ENCODE results near the gene UPF3A. TPM values are rescaled to one million over a fixed set of nuclear protein-coding genes. Genes with fewer than 3 reads are reported as not detected.

The UPF3A gene, protein sequence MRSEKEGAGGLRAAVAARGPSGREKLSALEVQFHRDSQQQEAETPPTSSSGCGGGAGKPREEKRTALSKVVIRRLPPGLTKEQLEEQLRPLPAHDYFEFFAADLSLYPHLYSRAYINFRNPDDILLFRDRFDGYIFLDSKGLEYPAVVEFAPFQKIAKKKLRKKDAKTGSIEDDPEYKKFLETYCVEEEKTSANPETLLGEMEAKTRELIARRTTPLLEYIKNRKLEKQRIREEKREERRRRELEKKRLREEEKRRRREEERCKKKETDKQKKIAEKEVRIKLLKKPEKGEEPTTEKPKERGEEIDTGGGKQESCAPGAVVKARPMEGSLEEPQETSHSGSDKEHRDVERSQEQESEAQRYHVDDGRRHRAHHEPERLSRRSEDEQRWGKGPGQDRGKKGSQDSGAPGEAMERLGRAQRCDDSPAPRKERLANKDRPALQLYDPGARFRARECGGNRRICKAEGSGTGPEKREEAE
- total RNA-seq (10 to 100 TPM; 32.3 to 42.6 TPM), polyA plus RNA-seq (ENCODE audit: insufficient read length in 6 of 6) (100 to 1,000 TPM; 152 to 193 (median 160) TPM)
- long read RNA-seq, donor 1, transcript UPF3A-207 (4 exons, 678 nt) = minor isoform, 7 of 52 reads
- long read RNA-seq, donor 1, transcript UPF3A-205 (3 exons, 423 nt) = major isoform, 23 of 52 reads
- long read RNA-seq, donor 1, partial matches to known transcripts = 17 of 52 reads
- long read RNA-seq, donor 1, other reads (novel, unspliced or antisense) = 0 of 52 reads
- long read RNA-seq, donor 2, transcript UPF3A-205 (3 exons, 423 nt) = major isoform, 26 of 96 reads
- long read RNA-seq, donor 2, transcript UPF3A-207 (4 exons, 678 nt) = minor isoform, 15 of 96 reads
- long read RNA-seq, donor 2, transcript UPF3A-209 (2 exons, 494 nt) = minor isoform, 6 of 96 reads
- long read RNA-seq, donor 2, partial matches to known transcripts = 42 of 96 reads
- long read RNA-seq, donor 2, other reads (novel, unspliced or antisense) = 0 of 96 reads
- long read RNA-seq, donor 3, transcript UPF3A-205 (3 exons, 423 nt) = major isoform, 13 of 35 reads
- long read RNA-seq, donor 3, partial matches to known transcripts = 11 of 35 reads
- long read RNA-seq, donor 3, other reads (novel, unspliced or antisense) = 0 of 35 reads
- long read RNA-seq, donor 4, partial matches to known transcripts = 17 of 34 reads
- long read RNA-seq, donor 4, other reads (novel, unspliced or antisense) = 13 of 34 reads
- long read RNA-seq, donor 5, transcript UPF3A-207 (4 exons, 678 nt) = minor isoform, 5 of 55 reads
- long read RNA-seq, donor 5, transcript UPF3A-205 (3 exons, 423 nt) = major isoform, 15 of 55 reads
- long read RNA-seq, donor 5, partial matches to known transcripts = 32 of 55 reads
- long read RNA-seq, donor 5, other reads (novel, unspliced or antisense) = 0 of 55 reads
- long read RNA-seq, donor 6, transcript UPF3A-205 (3 exons, 423 nt) = major isoform, 27 of 54 reads
- long read RNA-seq, donor 6, transcript UPF3A-207 (4 exons, 678 nt) = minor isoform, 5 of 54 reads
- long read RNA-seq, donor 6, partial matches to known transcripts = 19 of 54 reads
- long read RNA-seq, donor 6, other reads (novel, unspliced or antisense) = 0 of 54 reads
- long read RNA-seq, donor 7, transcript UPF3A-205 (3 exons, 423 nt) = major isoform, 11 of 42 reads
- long read RNA-seq, donor 7, partial matches to known transcripts = 22 of 42 reads
- long read RNA-seq, donor 7, other reads (novel, unspliced or antisense) = 0 of 42 reads
- long read RNA-seq, donor 8, transcript UPF3A-205 (3 exons, 423 nt) = major isoform, 13 of 42 reads
- long read RNA-seq, donor 8, partial matches to known transcripts = 18 of 42 reads
- long read RNA-seq, donor 8, other reads (novel, unspliced or antisense) = 0 of 42 reads
- long read RNA-seq, donor 9 = 0 reads
- long read RNA-seq, donor 10, partial matches to known transcripts = 14 of 25 reads
- long read RNA-seq, donor 10, other reads (novel, unspliced or antisense) = 11 of 25 reads
- long read RNA-seq, donor 11, transcript UPF3A-209 (2 exons, 494 nt) = minor isoform, 8 of 81 reads
- long read RNA-seq, donor 11, transcript UPF3A-205 (3 exons, 423 nt) = major isoform, 22 of 81 reads
- long read RNA-seq, donor 11, partial matches to known transcripts = 41 of 81 reads
- long read RNA-seq, donor 11, other reads (novel, unspliced or antisense) = 0 of 81 reads
- long read RNA-seq, donor 12, transcript UPF3A-207 (4 exons, 678 nt) = minor isoform, 8 of 43 reads
- long read RNA-seq, donor 12, transcript UPF3A-205 (3 exons, 423 nt) = major isoform, 15 of 43 reads
- long read RNA-seq, donor 12, partial matches to known transcripts = 15 of 43 reads
- long read RNA-seq, donor 12, other reads (novel, unspliced or antisense) = 0 of 43 reads

DNA sequence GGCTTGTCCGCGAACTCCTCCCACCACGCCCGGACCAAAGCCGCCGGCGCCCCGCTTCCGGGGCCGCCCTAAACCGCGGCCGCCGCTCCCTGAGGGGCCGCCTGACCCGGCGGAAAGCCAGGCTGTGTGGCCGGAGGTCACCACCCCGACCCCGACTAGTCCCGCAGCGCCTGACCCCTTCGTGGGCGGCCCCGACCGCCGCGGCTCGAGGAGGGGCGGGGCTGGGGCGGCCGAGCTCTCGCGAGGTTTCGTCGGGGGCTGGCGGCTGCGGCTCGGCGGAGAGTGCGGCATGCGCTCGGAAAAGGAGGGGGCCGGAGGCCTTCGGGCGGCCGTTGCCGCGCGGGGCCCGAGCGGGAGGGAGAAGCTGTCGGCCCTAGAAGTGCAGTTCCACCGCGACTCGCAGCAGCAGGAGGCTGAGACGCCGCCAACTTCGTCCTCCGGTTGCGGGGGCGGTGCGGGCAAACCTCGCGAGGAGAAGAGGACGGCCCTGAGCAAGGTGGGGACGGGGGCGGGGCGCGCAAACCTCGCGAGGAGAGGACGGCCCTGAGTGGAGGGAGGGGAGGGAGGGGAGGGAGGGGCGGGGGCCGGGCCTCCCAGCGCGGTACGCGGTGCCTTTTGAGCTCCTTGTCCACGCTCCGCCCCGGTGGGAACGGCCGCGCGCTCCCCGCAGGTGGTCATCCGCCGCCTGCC, at the start of gene UPF3A:
Gene UPF3A (plus strand): TSS at position 251 of the 690 bp plus-strand sequence. CDS start 39 bp downstream, at position 290.
- intact Hi-C loops (cut with DNase I) = no loop called here
- peak; percentile 91 for ATAC-seq

DNA sequence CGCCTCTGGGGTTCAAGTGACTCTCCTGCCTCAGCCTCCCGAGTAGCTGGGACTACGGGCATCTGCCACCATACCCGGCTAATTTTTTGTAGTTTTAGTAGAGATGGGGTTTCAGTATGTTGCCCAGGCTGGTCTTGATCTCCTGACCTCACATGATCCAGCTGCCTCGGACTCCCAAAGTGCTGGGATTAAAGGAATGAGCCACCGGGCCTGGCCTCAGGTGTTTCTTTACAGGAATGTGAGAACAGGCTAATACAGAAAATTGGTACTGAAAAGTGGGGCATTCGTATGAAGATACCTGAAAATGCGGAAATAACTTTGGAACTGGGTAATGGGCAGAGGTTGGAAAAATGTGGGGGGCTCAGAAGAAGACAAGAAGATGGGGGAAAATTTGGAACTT, 49.5 kb upstream of the UPF3A start:
- Histone ChIP-seq H3K27me3 (peaks cover 3 to 35% of the 10 kb centered on the region in 2 donors), H3K4me3 (no peak overlapping the region), H3K4me1 (peaks cover 5 to 27% of the 10 kb centered on the region in 2 donors), H3K36me3 (peaks cover 0 to 2% of the 10 kb centered on the region in 2 donors), H3K9me3 (no peaks in the 10 kb centered on the region), H3K27ac (no peak overlapping the region)
- TF ChIP-seq, protein P1, sequence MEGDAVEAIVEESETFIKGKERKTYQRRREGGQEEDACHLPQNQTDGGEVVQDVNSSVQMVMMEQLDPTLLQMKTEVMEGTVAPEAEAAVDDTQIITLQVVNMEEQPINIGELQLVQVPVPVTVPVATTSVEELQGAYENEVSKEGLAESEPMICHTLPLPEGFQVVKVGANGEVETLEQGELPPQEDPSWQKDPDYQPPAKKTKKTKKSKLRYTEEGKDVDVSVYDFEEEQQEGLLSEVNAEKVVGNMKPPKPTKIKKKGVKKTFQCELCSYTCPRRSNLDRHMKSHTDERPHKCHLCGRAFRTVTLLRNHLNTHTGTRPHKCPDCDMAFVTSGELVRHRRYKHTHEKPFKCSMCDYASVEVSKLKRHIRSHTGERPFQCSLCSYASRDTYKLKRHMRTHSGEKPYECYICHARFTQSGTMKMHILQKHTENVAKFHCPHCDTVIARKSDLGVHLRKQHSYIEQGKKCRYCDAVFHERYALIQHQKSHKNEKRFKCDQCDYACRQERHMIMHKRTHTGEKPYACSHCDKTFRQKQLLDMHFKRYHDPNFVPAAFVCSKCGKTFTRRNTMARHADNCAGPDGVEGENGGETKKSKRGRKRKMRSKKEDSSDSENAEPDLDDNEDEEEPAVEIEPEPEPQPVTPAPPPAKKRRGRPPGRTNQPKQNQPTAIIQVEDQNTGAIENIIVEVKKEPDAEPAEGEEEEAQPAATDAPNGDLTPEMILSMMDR (IDR thresholded peaks at IDR 0.05) = no peak
- DNase-seq (no peak), ATAC-seq (no peak)
- intact Hi-C loops (cut with DNase I) = no loop called here

More for the DNA sequence above, at the start of gene UPF3A:
- H3K9me3 ChIP-seq = no peaks in the 10 kb centered on the region
- H3K4me3 ChIP-seq = peak within 1 kb of the TSS; percentile 63 to 70
- TF ChIP-seq, protein P1 (IDR thresholded peaks at IDR 0.05) = no peak
- peaks cover 11 to 35% of the 10 kb centered on the region in 2 donors for H3K4me1 ChIP-seq
- peak; percentile 92 to 97 (median 96) for DNase-seq
- peak within 1 kb of the TSS; percentile 97 to 98 for H3K27ac ChIP-seq
- no peaks in the 10 kb centered on the region for H3K27me3 ChIP-seq
- H3K36me3 ChIP-seq = peaks cover 0 to 21% of the 10 kb centered on the region in 2 donors

DNA sequence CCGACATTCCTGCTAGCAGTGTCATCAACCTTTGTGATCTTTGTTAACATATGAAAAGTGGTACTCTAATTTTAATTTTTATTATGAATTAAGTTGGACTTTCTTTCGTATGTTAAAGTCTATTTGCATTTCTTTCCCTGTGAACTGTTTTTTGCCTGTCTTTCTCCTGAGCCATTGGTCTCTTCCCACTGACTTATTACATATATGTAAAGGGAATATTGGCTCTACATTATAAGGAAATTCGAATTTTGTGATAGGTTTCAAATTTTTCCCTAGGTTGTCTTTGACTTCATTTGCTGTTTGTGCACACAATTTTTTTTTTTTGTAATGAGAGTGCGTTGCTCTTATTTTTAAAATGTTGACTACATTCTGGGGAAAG, 47.1 kb upstream of the UPF3A start:
- H3K9me3 ChIP-seq = no peaks in the 10 kb centered on the region
- H3K27me3 ChIP-seq = peaks cover 0 to 17% of the 10 kb centered on the region in 2 donors
- peaks cover 0 to 26% of the 10 kb centered on the region in 2 donors for H3K36me3 ChIP-seq
- TF ChIP-seq, protein P1 (IDR thresholded peaks at IDR 0.05) = no peak
- peaks cover 5 to 26% of the 10 kb centered on the region in 2 donors for H3K4me1 ChIP-seq
- H3K4me3 ChIP-seq = peak overlapping the region; percentile 93 to 97
- H3K27ac ChIP-seq = peak overlapping the region; percentile 84 to 87
- DNase-seq (no peak), ATAC-seq (no peak)
- intact Hi-C loops (cut with DNase I) = no loop called here
